Activated naive CD4-positive, alpha-beta T cell treated with anti-CD3 and anti-CD28 coated beads, Interleukin-2, amount 10 ng/mL, durations not matched to agents 7 days and 5 days (primary cell): ENCODE results near the gene TCF12.
A peak's percentile ranks its signal among the peaks of the same experiment; 100 is the strongest.

Experiments
- CTCF ChIA-PET: fragments of 350-600 bp; sonication (Branson Sonifier 250); formaldehyde crosslinking; loops from one replicate; lab custom pipeline; 2021; ENCODE audit warnings: antibody characterized with exemption; lab: Charles Lee
- DNase-seq: peaks from one replicate; pipeline ENCODE4 v3.0.0-alpha.2; 2020
- H3K27ac Mint-ChIP-seq: one replicate; pipeline ENCODE4 v1.8.0; 2021; ENCODE audit warnings: mild to moderate bottlenecking, moderate library complexity, mixed read lengths
- H3K27me3 Mint-ChIP-seq: one replicate; pipeline ENCODE4 v1.8.0; 2021; ENCODE audit warnings: mild to moderate bottlenecking, mixed read lengths
- H3K36me3 Mint-ChIP-seq: one replicate; pipeline ENCODE4 v1.8.0; 2021; ENCODE audit warnings: mixed read lengths
- H3K4me1 Mint-ChIP-seq: one replicate; pipeline ENCODE4 v1.8.0; 2021; ENCODE audit warnings: mixed read lengths
- H3K4me3 Mint-ChIP-seq: one replicate; pipeline ENCODE4 v1.8.0; 2021; ENCODE audit warnings: mild to moderate bottlenecking, moderate library complexity, mixed read lengths
- H3K9me3 Mint-ChIP-seq: one replicate; pipeline ENCODE4 v1.8.0; 2021; ENCODE audit warnings: mixed read lengths

Gene TCF12

DNA sequence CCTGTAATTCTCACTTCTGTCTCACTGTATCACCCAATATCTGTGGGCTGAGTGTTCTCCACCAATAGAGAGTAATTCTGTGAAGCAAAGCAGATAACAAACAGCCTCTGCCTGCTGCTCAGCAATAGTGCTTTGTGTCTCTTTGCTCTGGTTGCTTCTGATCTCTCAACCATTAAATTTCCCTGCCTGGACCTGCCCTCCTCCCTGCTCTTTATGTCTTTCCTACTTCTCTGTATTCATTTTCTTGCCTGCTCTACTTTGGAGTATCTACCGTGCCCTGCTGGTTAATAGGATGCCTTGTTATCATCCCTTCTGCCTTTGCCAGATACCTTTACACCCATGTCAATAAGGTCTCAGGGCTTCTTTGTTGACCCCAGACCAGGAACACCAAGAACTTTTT, 355.0 kb downstream of the TCF12 start:
- H3K4me3 Mint-ChIP-seq: no peak overlapping the region
- peak overlapping the region; percentile 35 for H3K27ac Mint-ChIP-seq
- H3K9me3 Mint-ChIP-seq: no peaks in the 10 kb centered on the region
- no peaks in the 10 kb centered on the region for H3K27me3 Mint-ChIP-seq
- DNase-seq: no peak
- H3K4me1 Mint-ChIP-seq: no peaks in the 10 kb centered on the region
- H3K36me3 Mint-ChIP-seq: peaks cover 24% of the 10 kb centered on the region
- CTCF ChIA-PET: no interaction called here

DNA sequence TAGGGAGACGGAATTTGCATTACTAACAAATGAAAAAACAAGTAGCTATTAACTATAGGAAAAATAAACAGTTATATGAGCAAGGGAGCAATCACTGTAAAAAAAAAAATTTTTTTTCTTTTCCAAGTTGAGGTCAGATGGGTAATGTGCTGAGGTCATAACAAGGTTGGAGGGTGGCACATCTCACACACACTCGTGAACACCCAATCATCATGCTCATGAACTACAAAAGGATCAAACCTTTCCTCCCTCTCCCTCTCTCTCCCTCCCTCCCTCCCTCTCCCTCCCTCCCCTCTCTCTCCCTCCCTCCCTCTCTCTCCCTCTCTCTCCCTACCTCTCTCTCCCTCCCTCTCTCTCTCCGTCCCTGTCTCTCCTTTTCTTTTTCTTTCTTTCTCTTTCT, 360.0 kb downstream of the TCF12 start:
- Mint-ChIP-seq H3K27ac (no peak overlapping the region), H3K36me3 (peaks cover 24% of the 10 kb centered on the region), H3K27me3 (no peaks in the 10 kb centered on the region), H3K4me3 (no peak overlapping the region), H3K4me1 (no peaks in the 10 kb centered on the region), H3K9me3 (no peaks in the 10 kb centered on the region)
- CTCF ChIA-PET: interaction anchor here (0.6 kb wide), 1 partner anchor 841 kb away, joined by 7 read pairs; no protein-coding TSS in a partner anchor
- no peak for DNase-seq

DNA sequence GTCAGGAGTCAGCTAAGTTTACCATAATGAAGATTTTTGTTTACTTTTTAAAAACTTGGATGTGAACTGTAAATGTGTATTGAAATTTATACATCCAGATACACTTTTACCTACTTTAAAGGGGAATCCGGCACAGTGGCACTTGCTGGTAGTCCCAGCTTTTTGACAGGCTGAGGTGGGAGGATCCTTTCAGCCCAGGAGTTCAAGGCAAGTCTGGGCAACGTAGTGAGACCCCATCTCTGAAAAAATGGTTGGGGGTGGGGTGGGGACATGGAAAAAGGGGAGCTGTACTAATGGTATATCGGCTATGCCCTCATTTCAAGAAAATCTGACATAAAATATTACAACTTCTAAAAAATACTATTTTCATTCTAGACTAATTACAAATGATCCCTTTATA, 362.0 kb downstream of the TCF12 start:
- no peaks in the 10 kb centered on the region for H3K27me3 Mint-ChIP-seq
- H3K36me3 Mint-ChIP-seq: peaks cover 23% of the 10 kb centered on the region
- no peak overlapping the region for H3K27ac Mint-ChIP-seq
- H3K4me1 Mint-ChIP-seq: peaks cover 10% of the 10 kb centered on the region
- H3K4me3 Mint-ChIP-seq: no peak overlapping the region
- CTCF ChIA-PET: interaction anchor here (1.2 kb wide), 1 partner anchor 25 kb away, joined by 3 read pairs; no protein-coding TSS in a partner anchor
- H3K9me3 Mint-ChIP-seq: no peaks in the 10 kb centered on the region
- no peak for DNase-seq

DNA sequence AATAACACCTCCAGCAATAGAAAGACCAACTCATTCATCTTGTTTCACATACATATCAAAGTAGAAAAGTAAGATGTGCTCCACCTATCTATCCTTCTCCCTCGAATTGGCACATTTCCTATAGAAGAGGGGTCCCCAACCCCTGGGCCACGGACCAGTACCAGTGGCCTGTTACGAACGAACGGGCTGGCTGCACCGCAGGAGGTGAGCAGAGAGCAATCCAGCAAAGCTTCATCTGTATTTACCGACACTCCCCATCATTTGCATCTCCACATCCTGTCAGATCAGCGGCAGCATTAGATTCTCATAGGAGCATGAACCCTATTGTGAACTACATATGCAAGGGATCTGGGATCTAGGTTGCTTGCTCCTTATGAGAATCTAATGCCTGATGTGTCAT, 362.9 kb downstream of the TCF12 start:
- H3K9me3 Mint-ChIP-seq: no peaks in the 10 kb centered on the region
- DNase-seq: no peak
- H3K4me3 Mint-ChIP-seq: no peak overlapping the region
- no peak overlapping the region for H3K27ac Mint-ChIP-seq
- no peaks in the 10 kb centered on the region for H3K27me3 Mint-ChIP-seq
- CTCF ChIA-PET: no interaction called here
- peaks cover 10% of the 10 kb centered on the region for H3K4me1 Mint-ChIP-seq
- peaks cover 26% of the 10 kb centered on the region for H3K36me3 Mint-ChIP-seq

DNA sequence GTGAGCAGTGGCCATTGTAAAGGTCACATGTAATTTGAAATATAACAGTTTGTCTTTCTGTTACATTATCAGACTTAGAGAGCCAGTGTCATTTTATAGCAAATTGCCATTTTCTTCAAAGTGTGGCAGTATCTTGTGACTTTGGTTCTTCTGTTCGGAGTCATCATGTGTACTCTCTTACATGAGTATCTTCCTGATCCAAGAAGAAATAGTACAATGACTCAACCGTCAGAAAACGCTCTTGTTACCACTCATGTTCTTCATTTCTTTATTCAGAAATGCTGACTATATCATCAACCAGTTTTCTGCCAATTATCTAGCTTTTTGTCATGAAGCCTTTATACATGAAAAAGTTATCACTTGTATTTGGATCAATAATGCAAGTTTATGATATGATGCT, 364.2 kb downstream of the TCF12 start:
- Mint-ChIP-seq H3K27me3 (no peaks in the 10 kb centered on the region), H3K4me1 (peaks cover 10% of the 10 kb centered on the region), H3K36me3 (peaks cover 36% of the 10 kb centered on the region), H3K9me3 (no peaks in the 10 kb centered on the region), H3K27ac (no peak overlapping the region), H3K4me3 (no peak overlapping the region)
- DNase-seq: no peak
- CTCF ChIA-PET: no interaction called here

DNA sequence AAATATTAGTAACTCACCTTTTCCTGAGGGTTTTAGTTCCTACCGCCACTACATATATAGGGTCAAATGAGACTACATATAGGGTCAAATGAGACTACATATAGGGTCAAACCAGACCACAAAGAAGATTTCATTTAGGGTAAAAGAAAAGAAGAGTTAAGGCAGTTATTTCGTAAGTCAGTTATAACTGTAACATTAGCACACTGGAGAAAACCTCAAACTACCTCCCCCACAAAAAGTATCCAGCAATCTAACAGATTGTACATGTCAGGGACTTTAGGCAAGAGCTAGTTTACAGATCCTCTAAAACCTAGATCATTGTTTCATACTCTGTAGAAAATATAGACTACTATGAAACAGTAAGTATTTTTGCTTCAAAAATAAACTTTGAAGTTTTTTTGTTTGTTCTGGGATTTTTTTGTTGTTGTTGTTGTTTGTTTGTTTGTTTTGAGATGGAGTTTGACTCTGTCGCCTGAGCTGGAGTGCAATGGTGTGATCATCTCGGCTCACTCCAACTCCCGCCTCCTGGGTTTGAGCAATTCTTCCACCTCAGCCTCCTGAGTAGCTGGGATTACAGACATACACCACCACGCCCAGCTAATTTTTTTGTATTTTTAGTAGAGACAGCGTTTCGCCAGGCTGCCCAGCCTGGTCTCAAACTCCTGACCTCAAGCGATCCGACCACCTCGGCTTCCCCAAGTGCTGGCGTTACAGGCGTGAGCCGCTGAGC, 365.5 kb downstream of the TCF12 start:
- H3K27me3 Mint-ChIP-seq: no peaks in the 10 kb centered on the region
- H3K27ac Mint-ChIP-seq: no peak overlapping the region
- CTCF ChIA-PET: interaction anchor here (2.0 kb wide), 1 partner anchor 23 kb away, joined by 6 read pairs; no protein-coding TSS in a partner anchor
- no peaks in the 10 kb centered on the region for H3K9me3 Mint-ChIP-seq
- H3K36me3 Mint-ChIP-seq: peaks cover 35% of the 10 kb centered on the region
- H3K4me1 Mint-ChIP-seq: peaks cover 10% of the 10 kb centered on the region
- no peak for DNase-seq
- no peak overlapping the region for H3K4me3 Mint-ChIP-seq

DNA sequence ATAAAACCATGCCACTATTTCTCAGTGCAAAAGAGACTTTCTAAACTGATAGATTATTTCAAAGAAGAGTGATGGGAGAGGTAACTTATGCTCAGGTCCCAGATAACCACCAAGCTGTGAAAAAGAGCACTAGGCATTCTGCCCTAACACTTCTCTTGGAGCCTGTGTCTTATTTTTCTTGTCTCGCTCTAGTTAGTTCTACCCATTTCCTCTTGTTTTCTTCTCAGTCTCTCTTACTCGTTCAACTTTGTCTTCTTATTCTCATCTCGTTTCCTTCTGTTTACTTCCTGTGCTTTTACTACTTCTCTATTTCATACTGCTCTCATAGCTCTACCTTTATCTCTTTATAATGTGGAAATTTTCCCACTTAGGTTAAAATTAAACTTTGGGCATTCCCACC, 366.1 kb downstream of the TCF12 start:
- Mint-ChIP-seq H3K27me3 (no peaks in the 10 kb centered on the region), H3K4me3 (no peak overlapping the region), H3K9me3 (no peaks in the 10 kb centered on the region), H3K4me1 (peaks cover 10% of the 10 kb centered on the region), H3K27ac (no peak overlapping the region), H3K36me3 (peaks cover 39% of the 10 kb centered on the region)
- DNase-seq: no peak
- CTCF ChIA-PET: interaction anchor here (2.0 kb wide), 1 partner anchor 22 kb away, joined by 6 read pairs; no protein-coding TSS in a partner anchor

DNA sequence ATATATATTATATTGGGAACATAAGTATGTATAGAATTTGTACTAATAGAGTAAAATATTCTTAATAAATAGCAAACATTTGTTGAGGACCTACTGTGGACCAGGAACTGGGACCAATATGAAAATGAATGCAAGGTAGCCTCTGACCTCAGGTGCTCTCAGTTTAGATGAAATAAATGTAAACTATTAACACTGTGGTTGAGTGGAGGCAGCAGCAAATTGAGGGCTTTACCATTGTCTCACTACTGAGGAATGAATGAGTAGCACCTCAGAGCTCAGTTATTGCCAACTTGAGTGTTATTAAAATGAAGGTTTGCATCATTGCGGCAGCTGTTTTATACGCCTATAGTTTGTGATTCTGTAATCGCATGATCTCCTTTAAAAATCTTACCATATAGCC, 366.9 kb downstream of the TCF12 start:
- Mint-ChIP-seq H3K4me3 (no peak overlapping the region), H3K36me3 (peaks cover 42% of the 10 kb centered on the region), H3K4me1 (peaks cover 10% of the 10 kb centered on the region), H3K27ac (no peak overlapping the region), H3K9me3 (no peaks in the 10 kb centered on the region), H3K27me3 (no peaks in the 10 kb centered on the region)
- no peak for DNase-seq
- CTCF ChIA-PET: interaction anchor here (2.0 kb wide), 1 partner anchor 21 kb away, joined by 6 read pairs; no protein-coding TSS in a partner anchor

DNA sequence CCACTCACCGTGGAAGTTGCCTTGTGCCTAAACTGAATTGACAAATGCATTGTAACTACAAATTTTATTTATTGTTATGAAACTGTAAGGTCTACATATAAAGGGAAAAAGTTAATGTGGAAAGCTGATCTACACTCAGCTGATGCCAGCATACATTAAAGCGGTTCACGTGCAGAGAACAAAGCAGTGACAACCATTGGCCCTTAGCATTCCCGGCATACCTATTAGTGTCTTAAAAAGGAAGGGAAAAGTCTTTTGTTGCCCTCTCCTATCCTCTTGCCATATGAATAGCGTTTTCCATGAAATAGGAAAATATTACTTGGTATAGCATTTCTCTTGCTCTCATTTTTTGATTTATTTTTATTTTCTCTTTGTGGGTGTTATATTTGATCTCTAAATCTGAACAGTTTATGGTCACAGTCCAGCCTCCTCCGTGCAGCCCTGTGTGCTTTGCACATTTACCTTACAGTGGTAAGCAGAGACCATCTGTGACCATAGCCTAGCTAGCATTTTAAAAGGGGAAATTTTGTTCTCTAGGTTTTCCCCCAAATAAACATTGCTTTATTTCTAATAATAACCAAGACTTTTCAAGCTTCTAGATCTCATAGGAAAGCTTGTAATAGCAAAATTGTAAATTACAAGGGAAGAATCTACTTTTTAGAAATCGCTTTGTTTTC, 368.1 kb downstream of the TCF12 start:
- CTCF ChIA-PET: no interaction called here
- no peak overlapping the region for H3K27ac Mint-ChIP-seq
- DNase-seq: no peak
- no peaks in the 10 kb centered on the region for H3K27me3 Mint-ChIP-seq
- H3K4me3 Mint-ChIP-seq: no peak overlapping the region
- H3K4me1 Mint-ChIP-seq: peaks cover 10% of the 10 kb centered on the region
- peaks cover 48% of the 10 kb centered on the region for H3K36me3 Mint-ChIP-seq
- H3K9me3 Mint-ChIP-seq: no peaks in the 10 kb centered on the region

DNA sequence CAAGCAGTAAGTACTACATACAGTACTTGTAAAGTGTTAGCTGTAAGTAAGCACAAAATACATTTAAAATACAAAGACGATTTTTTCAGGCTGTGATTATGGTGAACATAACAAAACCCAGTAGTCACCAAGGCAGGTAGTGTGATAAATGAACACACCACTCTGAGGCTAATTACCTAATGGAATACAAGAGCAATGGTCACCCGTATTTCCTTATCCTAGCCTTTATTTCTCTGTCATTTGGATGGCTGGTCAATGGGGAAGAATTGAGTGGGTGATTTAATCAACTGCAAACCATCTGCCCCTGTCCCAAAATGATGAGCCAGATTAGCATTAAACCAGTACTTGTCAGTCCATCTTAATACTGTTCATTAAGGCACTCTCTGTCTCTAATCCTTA, 368.7 kb downstream of the TCF12 start:
- Mint-ChIP-seq H3K9me3 (no peaks in the 10 kb centered on the region), H3K36me3 (peaks cover 51% of the 10 kb centered on the region), H3K27ac (no peak overlapping the region), H3K4me1 (peaks cover 10% of the 10 kb centered on the region), H3K4me3 (no peak overlapping the region), H3K27me3 (no peaks in the 10 kb centered on the region)
- CTCF ChIA-PET: interaction anchor here (1.0 kb wide), 1 partner anchor 19 kb away, joined by 3 read pairs; no protein-coding TSS in a partner anchor
- DNase-seq: no peak

DNA sequence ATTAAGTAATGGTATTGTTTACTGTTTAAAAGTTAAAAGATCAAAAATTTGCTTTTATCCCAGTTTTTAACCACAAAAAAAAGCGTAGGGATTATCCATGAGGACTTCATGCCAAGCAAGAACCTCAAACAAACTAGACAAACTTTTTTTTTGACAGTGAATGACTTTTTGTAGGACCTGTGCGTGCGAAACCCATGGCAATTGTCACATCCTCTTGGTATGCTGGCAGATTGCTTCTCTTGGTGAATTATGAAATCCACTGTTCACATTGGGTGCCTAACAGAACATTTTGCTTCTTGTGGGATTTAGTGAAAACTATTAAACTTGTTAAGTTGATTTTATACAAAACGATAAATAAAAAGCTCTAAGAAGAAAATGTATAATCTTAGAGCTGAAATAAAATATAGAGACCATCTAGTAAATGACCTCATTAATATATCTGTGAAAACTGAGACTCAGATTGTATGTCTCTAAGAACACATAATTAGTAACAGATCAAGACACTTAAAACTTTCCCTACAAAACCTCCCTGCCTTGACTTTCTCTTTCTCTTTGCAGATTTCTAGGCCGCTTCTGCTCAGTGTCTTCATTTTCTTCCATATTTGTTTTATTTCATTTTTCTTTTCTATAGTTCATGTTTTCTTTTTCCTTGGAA, 370.6 kb downstream of the TCF12 start:
- H3K4me3 Mint-ChIP-seq: no peak overlapping the region
- peaks cover 8% of the 10 kb centered on the region for H3K4me1 Mint-ChIP-seq
- DNase-seq: no peak
- CTCF ChIA-PET: interaction anchor here (1.8 kb wide), 1 partner anchor 18 kb away, joined by 4 read pairs; no protein-coding TSS in a partner anchor
- H3K27ac Mint-ChIP-seq: no peak overlapping the region
- H3K36me3 Mint-ChIP-seq: peaks cover 41% of the 10 kb centered on the region
- H3K27me3 Mint-ChIP-seq: no peaks in the 10 kb centered on the region
- H3K9me3 Mint-ChIP-seq: no peaks in the 10 kb centered on the region

DNA sequence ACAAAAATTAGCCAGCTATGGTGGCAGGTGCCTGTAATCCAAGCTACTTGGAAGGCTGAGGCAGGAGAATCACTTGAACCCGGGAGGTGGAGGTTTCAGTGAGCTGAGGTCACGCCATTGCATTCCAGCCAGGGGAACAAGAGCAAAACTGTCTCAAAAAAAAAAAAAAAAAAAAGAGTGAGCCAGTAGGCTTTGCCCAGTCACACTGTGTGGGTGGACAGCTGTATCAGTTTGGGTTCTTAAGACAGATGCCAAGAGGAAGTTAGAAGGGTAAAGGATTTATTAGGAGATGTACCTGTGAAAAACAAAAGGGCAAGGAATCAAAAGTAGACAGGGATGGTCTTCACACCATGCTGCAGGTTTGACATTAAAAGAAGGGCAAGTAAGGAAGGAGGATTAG, 371.7 kb downstream of the TCF12 start:
- Mint-ChIP-seq H3K4me3 (no peak overlapping the region), H3K36me3 (peaks cover 34% of the 10 kb centered on the region)
- CTCF ChIA-PET: interaction anchor here (1.8 kb wide), 1 partner anchor 17 kb away, joined by 4 read pairs; no protein-coding TSS in a partner anchor

DNA sequence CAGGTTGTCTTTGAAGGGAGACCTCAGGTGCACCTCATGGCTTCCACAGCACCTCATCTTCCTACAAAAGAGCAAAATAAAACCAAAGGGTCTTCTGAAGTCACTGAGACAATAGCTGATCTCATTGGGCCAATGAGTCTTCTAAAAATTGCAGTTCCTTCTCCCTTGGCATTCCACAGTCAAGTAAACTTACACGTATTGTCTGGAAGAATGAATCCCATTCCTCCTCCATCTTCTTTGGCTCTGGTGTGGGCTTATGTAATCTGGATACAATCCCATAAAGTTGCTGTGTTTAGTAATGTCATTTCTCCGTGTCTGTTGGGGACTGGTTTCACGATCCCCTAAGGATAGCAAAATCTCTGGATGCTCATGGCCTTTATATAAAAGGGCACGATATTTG, 372.4 kb downstream of the TCF12 start:
- DNase-seq: no peak
- H3K4me1 Mint-ChIP-seq: no peaks in the 10 kb centered on the region
- no peaks in the 10 kb centered on the region for H3K27me3 Mint-ChIP-seq
- CTCF ChIA-PET: interaction anchor here (1.8 kb wide), 1 partner anchor 16 kb away, joined by 4 read pairs; no protein-coding TSS in a partner anchor
- H3K27ac Mint-ChIP-seq: no peak overlapping the region
- no peak overlapping the region for H3K4me3 Mint-ChIP-seq
- no peaks in the 10 kb centered on the region for H3K9me3 Mint-ChIP-seq
- peaks cover 32% of the 10 kb centered on the region for H3K36me3 Mint-ChIP-seq

More for the DNA sequence above, 371.7 kb downstream of the TCF12 start:
- no peaks in the 10 kb centered on the region for H3K9me3 Mint-ChIP-seq
- H3K27me3 Mint-ChIP-seq: no peaks in the 10 kb centered on the region
- H3K27ac Mint-ChIP-seq: no peak overlapping the region
- no peaks in the 10 kb centered on the region for H3K4me1 Mint-ChIP-seq
- no peak for DNase-seq
